Thyroid gland (tissue), 4 donors: ENCODE data around the gene DNAL4.

Experiments
- POLR2A ChIP-seq, 2 donors: fragments of 450-650 bp; IDR thresholded peaks; one replicate each; pipeline ENCODE4 v1.6.1; 2017; ENCODE audit warnings: antibody characterized with exemption in 2 of 2, mild to moderate bottlenecking in 2 of 2, moderate library complexity in 1 of 2
- TF ChIP-seq, protein P1 (sequence below), 6 experiments: fragments of 200-600 bp in 3 of 6; fragments of 450-650 bp in 3 of 6; sonication (generic) in 3 of 6; IDR thresholded peaks; one replicate each; pipeline ENCODE4 v1.5.1; 2016 to 2019; ENCODE audit warnings: antibody characterized with exemption in 6 of 6, mild to moderate bottlenecking in 2 of 6, inconsistent platforms in 1 of 6, moderate library complexity in 1 of 6

DNA sequence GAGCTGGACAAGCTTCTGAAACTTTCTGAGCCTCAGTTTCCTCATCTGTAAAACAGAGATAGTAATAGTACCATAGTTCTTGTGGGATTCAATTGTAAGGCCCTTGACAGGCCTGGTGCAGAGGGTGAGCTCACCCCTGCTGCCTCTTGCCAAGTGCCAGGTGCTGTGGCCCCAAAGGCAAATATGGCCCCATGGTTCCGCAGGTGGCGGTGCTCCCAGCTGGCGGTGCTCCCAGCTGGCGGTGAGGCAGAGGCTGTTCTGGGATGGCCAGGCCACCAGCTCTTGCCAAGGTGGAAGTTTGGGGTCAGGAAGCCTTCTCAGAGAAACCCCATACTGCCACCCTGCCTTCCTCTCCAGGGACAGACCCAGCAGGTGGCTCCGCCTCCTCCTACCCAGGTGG lies 41.0 kb upstream of the DNAL4 start:
- TF ChIP-seq, protein P1, sequence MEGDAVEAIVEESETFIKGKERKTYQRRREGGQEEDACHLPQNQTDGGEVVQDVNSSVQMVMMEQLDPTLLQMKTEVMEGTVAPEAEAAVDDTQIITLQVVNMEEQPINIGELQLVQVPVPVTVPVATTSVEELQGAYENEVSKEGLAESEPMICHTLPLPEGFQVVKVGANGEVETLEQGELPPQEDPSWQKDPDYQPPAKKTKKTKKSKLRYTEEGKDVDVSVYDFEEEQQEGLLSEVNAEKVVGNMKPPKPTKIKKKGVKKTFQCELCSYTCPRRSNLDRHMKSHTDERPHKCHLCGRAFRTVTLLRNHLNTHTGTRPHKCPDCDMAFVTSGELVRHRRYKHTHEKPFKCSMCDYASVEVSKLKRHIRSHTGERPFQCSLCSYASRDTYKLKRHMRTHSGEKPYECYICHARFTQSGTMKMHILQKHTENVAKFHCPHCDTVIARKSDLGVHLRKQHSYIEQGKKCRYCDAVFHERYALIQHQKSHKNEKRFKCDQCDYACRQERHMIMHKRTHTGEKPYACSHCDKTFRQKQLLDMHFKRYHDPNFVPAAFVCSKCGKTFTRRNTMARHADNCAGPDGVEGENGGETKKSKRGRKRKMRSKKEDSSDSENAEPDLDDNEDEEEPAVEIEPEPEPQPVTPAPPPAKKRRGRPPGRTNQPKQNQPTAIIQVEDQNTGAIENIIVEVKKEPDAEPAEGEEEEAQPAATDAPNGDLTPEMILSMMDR (IDR thresholded peaks at IDR 0.05), result no peak
- no peak for TF ChIP-seq POLR2A (IDR thresholded peaks at IDR 0.05)
